SH-SY5Y (cell line): ENCODE data around the gene UTS2B.

Experiments used
- GATA2 ChIP-seq: IDR thresholded peaks from 2 replicates; pipeline ENCODE4 v1.6.1; 2011; ENCODE audit warnings: mild to moderate bottlenecking, low read depth, low read length
- GATA3 ChIP-seq: IDR thresholded peaks from 2 replicates; pipeline ENCODE4 v1.6.1; 2011; ENCODE audit warnings: low read depth, mild to moderate bottlenecking, low read length, moderate library complexity

DNA sequence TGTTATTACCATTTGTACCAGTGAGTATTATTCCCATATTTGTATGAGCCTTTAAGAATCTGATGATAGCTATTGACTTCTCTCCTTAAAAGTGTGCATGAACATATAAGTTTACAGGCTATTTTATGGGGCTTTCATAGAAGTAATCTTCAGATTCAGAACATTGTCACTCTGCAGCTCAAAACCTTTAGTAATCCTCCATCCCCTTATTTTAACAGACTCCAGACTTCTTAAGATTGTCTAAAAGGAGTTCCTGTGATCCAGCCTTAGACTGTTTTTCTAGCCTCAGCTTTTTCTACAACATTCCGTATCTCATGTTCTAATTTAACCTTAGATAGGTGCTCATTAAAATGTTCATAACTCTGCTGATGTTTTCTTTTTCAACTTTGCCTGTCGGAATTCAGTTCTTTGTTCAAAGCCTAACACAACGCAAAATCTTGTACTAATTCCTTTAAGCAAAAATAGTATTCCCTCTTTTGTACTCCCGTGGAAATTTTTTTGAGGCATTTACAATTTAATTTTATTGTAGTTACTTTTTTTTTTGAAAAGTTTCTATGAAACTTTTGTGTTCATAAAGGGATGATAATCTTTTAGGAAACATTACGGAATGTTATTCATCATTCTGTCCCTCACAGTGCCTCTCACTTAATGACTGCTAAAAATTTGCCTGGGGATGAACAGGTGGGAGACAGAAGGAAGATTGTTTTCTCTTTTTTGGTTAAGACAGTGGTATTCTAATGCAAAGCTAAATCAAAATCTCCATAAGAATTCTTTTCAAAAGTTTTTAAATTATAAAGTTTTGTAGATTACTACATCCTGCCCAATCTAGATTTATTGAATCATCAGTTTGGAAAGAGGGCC, 38.7 kb upstream of the UTS2B start:
- TF ChIP-seq GATA2 (no peak), GATA3 (no peak)
